Endothelial cell of umbilical vein (primary cell): ENCODE results near the gene NEIL3. TPM values are rescaled to one million over a fixed set of nuclear protein-coding genes. Genes with fewer than 3 reads are reported as not detected.

Experiments used
- BruUV-seq: library from RNA; stranded (reverse); fragments of 400-500 nt; replicated peaks from 2 replicates; lab custom pipeline; 2021; lab: Mats Ljungman, UMichigan
- CTCF ChIA-PET: fragments of 300-600, 350-600 bp; sonication (Branson Sonifier 250); formaldehyde crosslinking; loops from one replicate; lab custom pipeline; 2021; ENCODE audit warnings: antibody characterized with exemption, inconsistent platforms; lab: Charles Lee
- POLR2A ChIA-PET: fragments of 300-600, 350-600 bp; sonication (Branson Sonifier 250); formaldehyde crosslinking; loops from one replicate; lab custom pipeline; 2021; ENCODE audit warnings: antibody characterized with exemption, inconsistent platforms; lab: Charles Lee
- DNase-seq: peaks from one replicate; pipeline ENCODE4 v3.0.0-alpha.2; 2011; ENCODE audit warnings: low read depth, low spot score
- FAIRE-seq: peaks from 2 replicates; lab custom pipeline; 2011; peaks lifted over from hg19 to GRCh38; lab: Jason Lieb, UNC
- H2AFZ ChIP-seq: 2 replicates; pipeline ENCODE4 v1.6.0; 2012; ENCODE audit warnings: low read depth, low read length, control low read depth, inconsistent platforms
- H3K27ac ChIP-seq: 2 replicates; pipeline ENCODE4 v1.5.1; 2011; ENCODE audit warnings: low read depth, mild to moderate bottlenecking, control low read depth, low read length, moderate library complexity; ENCODE audit not compliant: insufficient read depth
- H3K27me3 ChIP-seq, 2 experiments: 2 replicates each; pipeline versions ENCODE4 v1.6.0 to v1.6.1; 2011; ENCODE audit warnings: low read length in 2 of 2, mixed read lengths in 1 of 2; ENCODE audit not compliant: control insufficient read depth in 2 of 2, insufficient read depth in 2 of 2
- H3K36me3 ChIP-seq, 2 experiments: 2 replicates in 1 of 2; 3 replicates in 1 of 2; pipeline ENCODE4 v1.5.1; 2011; ENCODE audit warnings: low read length in 2 of 2, mild to moderate bottlenecking in 1 of 2, moderate library complexity in 1 of 2; ENCODE audit not compliant: control insufficient read depth in 2 of 2, insufficient read depth in 2 of 2; ENCODE audit errors: extremely low read depth in 1 of 2
- H3K4me1 ChIP-seq: 3 replicates; pipeline ENCODE4 v1.5.1; 2011; ENCODE audit warnings: mild to moderate bottlenecking, low read length; ENCODE audit not compliant: control insufficient read depth, insufficient read depth; ENCODE audit errors: extremely low read depth
- H3K4me2 ChIP-seq: 2 replicates; pipeline ENCODE4 v1.6.1; 2011; ENCODE audit warnings: low read length, control low read depth, mixed read lengths; ENCODE audit not compliant: insufficient read depth
- H3K4me3 ChIP-seq, 3 experiments: fragments of 200-600 bp in 1 of 3; sonication (generic), shearing (Covaris generic) in 1 of 3; replicated peaks in 1 of 3; 2 replicates each; pipeline ENCODE4 v1.5.1; 2011 to 2016; ENCODE audit warnings: control low read depth in 3 of 3, low read length in 3 of 3, mild to moderate bottlenecking in 2 of 3, inconsistent platforms in 1 of 3, low read depth in 1 of 3, moderate library complexity in 1 of 3; ENCODE audit not compliant: insufficient read depth in 1 of 3
- H3K79me2 ChIP-seq: 2 replicates; pipeline ENCODE4 v1.6.0; 2012; ENCODE audit warnings: low read length, inconsistent platforms; ENCODE audit not compliant: control insufficient read depth, insufficient read depth
- H3K9ac ChIP-seq: replicated peaks from 2 replicates; pipeline ENCODE3; 2011; ENCODE audit warnings: low read length, control low read depth; ENCODE audit not compliant: insufficient read depth; ENCODE audit errors: extremely low read depth
- H3K9me1 ChIP-seq: replicated peaks from 3 replicates; pipeline ENCODE4 v1.6.0; 2011; ENCODE audit warnings: mild to moderate bottlenecking, low read length; ENCODE audit not compliant: control insufficient read depth, insufficient read depth; ENCODE audit errors: extremely low read depth
- H3K9me3 ChIP-seq: replicated peaks from 2 replicates; pipeline ENCODE4 v1.5.1; 2012; ENCODE audit warnings: low read length, inconsistent platforms; ENCODE audit not compliant: control insufficient read depth, insufficient read depth
- H4K20me1 ChIP-seq: replicated peaks from 2 replicates; pipeline ENCODE3; 2011; ENCODE audit warnings: mild to moderate bottlenecking, low read length; ENCODE audit not compliant: control insufficient read depth, insufficient read depth; ENCODE audit errors: extremely low read depth
- CTCF ChIP-seq, 2 donors: IDR thresholded peaks; 1 replicate in 1 of 2; 2 replicates in 1 of 2; pipeline ENCODE4 v1.5.1; 2011; ENCODE audit warnings: low read length in 2 of 2, mild to moderate bottlenecking in 2 of 2, moderate library complexity in 2 of 2, control low read depth in 1 of 2, inconsistent platforms in 1 of 2, low read depth in 1 of 2; ENCODE audit not compliant: insufficient read depth in 1 of 2; ENCODE audit errors: extremely low read depth in 1 of 2
- EZH2 ChIP-seq: IDR thresholded peaks from 2 replicates; pipeline ENCODE4 v1.6.1; 2012; ENCODE audit warnings: borderline replicate concordance, low read depth, mild to moderate bottlenecking, moderate library complexity, low read length, inconsistent platforms; ENCODE audit not compliant: severe bottlenecking
- FOS ChIP-seq: IDR thresholded peaks from 2 replicates; pipeline ENCODE4 v1.6.1; 2011; ENCODE audit warnings: mild to moderate bottlenecking, low read length, moderate library complexity, borderline replicate concordance; ENCODE audit not compliant: insufficient read depth
- GATA2 ChIP-seq: IDR thresholded peaks from 2 replicates; pipeline ENCODE4 v1.7.0; 2011; ENCODE audit warnings: low read depth, mild to moderate bottlenecking, moderate library complexity, mixed read lengths, low read length; ENCODE audit not compliant: insufficient read length, insufficient read depth
- JUN ChIP-seq: IDR thresholded peaks from 2 replicates; pipeline ENCODE4 v1.6.1; 2011; ENCODE audit warnings: borderline replicate concordance, low read depth; ENCODE audit not compliant: insufficient read length, insufficient read depth
- MAX ChIP-seq: IDR thresholded peaks from 2 replicates; pipeline ENCODE4 v1.6.1; 2011; ENCODE audit not compliant: insufficient read depth, insufficient read length
- MYC ChIP-seq: IDR thresholded peaks from one replicate; pipeline ENCODE4 v1.6.1; 2011; ENCODE audit warnings: mild to moderate bottlenecking, low read depth, low read length
- POLR2A ChIP-seq: IDR thresholded peaks from 2 replicates; pipeline ENCODE4 v1.6.1; 2012; ENCODE audit warnings: low read depth, mild to moderate bottlenecking, control low read depth, low read length
- POLR2AphosphoS5 ChIP-seq: IDR thresholded peaks from 2 replicates; pipeline ENCODE4 v1.6.1; 2012; ENCODE audit warnings: low read depth, mild to moderate bottlenecking, control low read depth, low read length, moderate library complexity; ENCODE audit not compliant: insufficient read depth
- dilution Hi-C: fragments of 300-500 bp; cut with MboI; formaldehyde crosslinking; loops from one replicate; pipeline ENCODE4 v1.15.0; 2019; ENCODE audit warnings: low sequenced_read_pairs; ENCODE audit not compliant: extremely low pct_ligation_motif_present
- intact Hi-C: fragments of 100-400 bp; cut with micrococcal nuclease; formaldehyde crosslinking; loops from one replicate; pipeline ENCODE4 v1.10.0; 2022
- polyA plus RNA-seq, 4 experiments: library from polyadenylated mRNA; depleted of rRNA in 3 of 4; stranded (reverse) in 3 of 4; unstranded in 1 of 4; fragments of >200 nt; gene quantifications; 2 replicates each; pipeline versions ENCODE4 v1.2.1 to v1.2.3, GENCODE V29; 2011 to 2012; ENCODE audit warnings: missing spikeins in 1 of 4
- total RNA-seq: library from RNA; stranded (reverse); gene quantifications from 2 replicates; pipeline ENCODE4 v1.2.3, GENCODE V29; 2021

Gene NEIL3
- total and polyA plus RNA-seq, 2 donors (not counting 3 experiments of a cell fraction or from before 2014, with no cell fraction given), result 3.7 to 6.9 TPM

- CTCF ChIA-PET, result no interaction called here
- intact Hi-C loops (no loop called here), dilution Hi-C loops (loop anchor here (25.0 kb wide), 1 partner anchor 391 kb away; no protein-coding TSS in a partner anchor)
- H4K20me1 ChIP-seq, result no peaks in the 10 kb centered on the region
- H3K9me3 ChIP-seq, result no peaks in the 10 kb centered on the region
- FAIRE-seq, result no peak
- no peaks in the 10 kb centered on the region for H3K79me2 ChIP-seq
- no peak for TF ChIP-seq POLR2AphosphoS5
- no peak for TF ChIP-seq MAX
- no peak for TF ChIP-seq JUN
- TF ChIP-seq FOS, result no peak
- no peak for TF ChIP-seq EZH2
- TF ChIP-seq GATA2, result no peak
- BruUV-seq, result no TSS peak
- DNase-seq, result no peak
- H3K4me3 ChIP-seq, result no peak overlapping the region
- H3K9me1 ChIP-seq, result no peaks in the 10 kb centered on the region
- no peak overlapping the region for H3K9ac ChIP-seq
- no peak overlapping the region for H3K27ac ChIP-seq
- H3K4me2 ChIP-seq, result no peak overlapping the region
- H3K4me1 ChIP-seq, result no peaks in the 10 kb centered on the region
- no peaks in the 10 kb centered on the region for H3K27me3 ChIP-seq
- no peaks in the 10 kb centered on the region for H3K36me3 ChIP-seq
- H2AFZ ChIP-seq, result no peak overlapping the region
- POLR2A ChIA-PET, result no interaction called here
These were observed 38.6 kb upstream of the NEIL3 start for GRCh38 chr4:177271091-177271490.

- TF ChIP-seq POLR2A (no peak), GATA2 (no peak), JUN (no peak), MAX (no peak), CTCF (IDR thresholded peaks at IDR 0.05; ENCODE audit: extremely low read depth in 1 of 2, insufficient read depth in 1 of 2, low read depth in 1 of 2, low read length in 2 of 2) (no peak), MYC (no peak), FOS (no peak), POLR2AphosphoS5 (no peak), EZH2 (no peak)
- Histone ChIP-seq H3K9me1 (no peaks in the 10 kb centered on the region), H3K27ac (no peak overlapping the region), H3K4me1 (no peaks in the 10 kb centered on the region), H3K9me3 (no peaks in the 10 kb centered on the region), H4K20me1 (no peaks in the 10 kb centered on the region), H3K79me2 (no peaks in the 10 kb centered on the region), H3K4me3 (no peak overlapping the region), H2AFZ (no peak overlapping the region), H3K27me3 (no peaks in the 10 kb centered on the region), H3K9ac (no peak overlapping the region), H3K36me3 (no peaks in the 10 kb centered on the region), H3K4me2 (no peak overlapping the region)
- no TSS peak for BruUV-seq
- DNase-seq (no peak), FAIRE-seq (no peak)
- CTCF ChIA-PET, result no interaction called here
- intact Hi-C loops, result no loop called here
- dilution Hi-C loops, result loop anchor here (25.0 kb wide), 1 partner anchor 390 kb away; no protein-coding TSS in a partner anchor
- POLR2A ChIA-PET, result no interaction called here
These were observed 37.5 kb upstream of the NEIL3 start for GRCh38 chr4:177271915-177272766.
